ENCODE data around the gene MASP1.

The MASP1 gene

DNA sequence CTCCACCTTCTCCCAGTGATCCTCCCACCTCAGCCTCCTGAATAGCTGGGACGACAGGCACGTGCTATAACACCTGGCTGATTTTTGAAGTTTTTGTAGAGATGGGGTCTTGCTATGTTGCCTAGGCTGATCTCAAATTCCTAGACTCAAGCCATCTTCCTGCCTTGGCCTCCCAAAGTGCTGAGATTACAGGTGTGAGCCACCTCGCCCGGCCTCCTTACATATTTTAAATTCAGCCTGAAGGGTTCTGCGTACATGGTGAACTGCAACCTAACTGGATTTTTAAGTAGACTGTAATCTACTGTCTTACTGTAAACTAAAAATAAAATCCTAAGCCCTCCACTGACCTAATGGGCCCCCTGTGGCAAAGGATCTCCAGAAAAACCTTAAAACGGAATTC, 34.1 kb downstream of the MASP1 start:
- TF ChIP-seq ZFX (IDR thresholded peaks at IDR 0.05), result no peak

DNA sequence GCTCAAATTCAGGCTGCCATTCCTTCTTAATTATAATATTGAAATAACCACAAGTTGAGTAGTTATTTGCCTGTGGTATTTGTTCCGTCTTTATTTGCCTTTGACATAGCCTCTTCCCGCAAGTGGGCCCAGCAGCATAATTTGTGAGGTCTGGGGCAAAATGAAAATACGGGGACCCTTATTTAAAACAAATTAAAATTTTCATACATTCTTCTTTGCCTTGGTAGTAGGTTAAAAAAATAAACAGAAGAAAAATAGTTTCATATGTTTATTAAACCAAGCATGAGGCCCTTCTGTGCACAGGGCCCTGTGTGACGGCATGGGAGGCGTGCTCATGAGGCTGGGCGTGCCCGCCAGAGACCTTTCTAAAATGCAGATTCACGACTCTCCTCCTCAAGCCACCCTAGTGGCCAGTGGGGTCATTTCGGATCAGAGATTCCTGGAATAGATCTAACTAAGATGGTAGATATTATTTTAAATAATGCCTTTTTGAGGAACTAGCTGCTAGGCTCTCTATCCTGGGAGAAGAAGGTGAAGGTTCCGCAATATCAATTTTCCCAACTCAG, 35.4 kb downstream of the MASP1 start:
- TF ChIP-seq CTCF (conservative IDR thresholded peaks at IDR 0.05) (no peak; the same call in 1 of the 2 replicates), ZFX (IDR thresholded peaks at IDR 0.05) (no peak)
- no peak overlapping the region for H3K27ac ChIP-seq

More for the DNA sequence above, 34.1 kb downstream of the MASP1 start:
- no peak overlapping the region for H3K27ac ChIP-seq

DNA sequence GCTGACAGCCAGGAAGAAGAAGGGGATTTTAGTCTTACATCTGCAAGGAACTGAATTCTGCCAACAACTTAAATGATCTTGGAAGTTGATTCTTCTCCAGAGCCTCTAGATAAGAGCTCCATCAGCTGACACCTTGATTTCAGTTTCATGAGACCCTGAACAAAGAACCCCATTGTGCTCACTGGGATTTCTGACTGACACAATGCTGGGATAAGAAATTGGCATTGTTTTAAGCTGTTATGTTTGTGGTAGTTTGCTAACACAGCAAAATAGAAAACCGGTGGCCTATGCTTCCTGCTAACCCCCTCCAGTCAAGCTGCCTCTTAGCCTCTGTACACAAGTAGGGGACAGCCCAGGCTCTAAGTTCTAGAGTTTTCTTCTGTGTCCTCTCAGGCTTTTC, 36.2 kb downstream of the MASP1 start:
- no peak for TF ChIP-seq ZFX (IDR thresholded peaks at IDR 0.05)
- no peak for TF ChIP-seq CTCF (conservative IDR thresholded peaks at IDR 0.05)
- H3K27ac ChIP-seq, result no peak overlapping the region

DNA sequence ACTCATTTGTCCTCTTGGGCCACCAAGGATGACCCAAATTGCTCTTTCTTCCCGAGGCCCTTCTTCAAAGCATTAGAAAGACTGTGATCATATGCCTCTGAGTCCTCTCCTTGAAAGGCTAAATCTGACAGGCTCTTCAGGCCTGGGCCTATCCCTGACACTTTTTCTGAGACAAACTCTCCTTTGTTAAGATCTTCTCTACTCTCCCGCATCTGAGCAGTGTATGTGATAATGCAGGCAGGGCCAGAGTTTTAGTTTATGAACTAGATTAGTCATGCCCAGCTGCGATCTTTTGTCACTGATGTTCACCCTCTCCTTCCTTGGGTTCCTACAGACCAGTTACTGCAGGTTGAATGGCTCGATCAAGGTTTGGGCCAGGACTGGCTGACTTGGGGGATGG, 39.2 kb downstream of the MASP1 start:
- no peak for TF ChIP-seq CTCF (conservative IDR thresholded peaks at IDR 0.05)
- H3K27ac ChIP-seq, result no peak overlapping the region

DNA sequence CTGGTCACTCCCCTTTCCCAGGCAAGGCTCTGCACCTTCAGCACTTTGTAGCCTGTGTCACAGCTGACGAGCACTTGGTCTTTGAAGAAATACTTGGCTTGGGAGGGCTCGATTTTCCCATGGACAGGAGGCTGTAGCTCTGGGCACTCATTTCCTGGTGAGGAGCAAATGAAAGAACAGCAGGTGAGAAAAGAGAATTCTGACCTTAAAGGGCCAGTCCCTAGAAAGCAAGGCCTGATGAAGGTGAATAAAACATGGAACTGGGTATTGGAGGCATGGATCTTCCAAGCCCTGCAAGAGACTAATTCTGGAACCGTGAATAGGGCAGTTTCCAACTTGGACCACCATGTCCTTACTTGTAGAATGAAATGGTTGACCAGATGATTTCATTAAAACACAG, 39.9 kb downstream of the MASP1 start:
- TF ChIP-seq CTCF (conservative IDR thresholded peaks at IDR 0.05), result no peak
- TF ChIP-seq ZFX (IDR thresholded peaks at IDR 0.05), result no peak

GRCh38 chr3:187247398-187247797, 44.1 kb downstream of the MASP1 start:
- no peak for TF ChIP-seq CTCF (conservative IDR thresholded peaks at IDR 0.05)
- TF ChIP-seq ZFX (IDR thresholded peaks at IDR 0.05), result no peak
- no peak overlapping the region for H3K27ac ChIP-seq

More for the DNA sequence above, 39.9 kb downstream of the MASP1 start:
- no peak overlapping the region for H3K27ac ChIP-seq

GRCh38 chr3:187243933-187244524, 47.5 kb downstream of the MASP1 start:
- TF ChIP-seq ZFX (IDR thresholded peaks at IDR 0.05) (no peak), CTCF (conservative IDR thresholded peaks at IDR 0.05) (no peak)
- H3K27ac ChIP-seq, result no peak overlapping the region

GRCh38 chr3:187242900-187243299, 48.6 kb downstream of the MASP1 start:
- H3K27ac ChIP-seq, result no peak overlapping the region
- TF ChIP-seq CTCF (conservative IDR thresholded peaks at IDR 0.05) (no peak), ZFX (IDR thresholded peaks at IDR 0.05) (no peak)

Data from C4-2B (cell line).